ENCODE data around the gene LIME1.

Gene LIME1

DNA sequence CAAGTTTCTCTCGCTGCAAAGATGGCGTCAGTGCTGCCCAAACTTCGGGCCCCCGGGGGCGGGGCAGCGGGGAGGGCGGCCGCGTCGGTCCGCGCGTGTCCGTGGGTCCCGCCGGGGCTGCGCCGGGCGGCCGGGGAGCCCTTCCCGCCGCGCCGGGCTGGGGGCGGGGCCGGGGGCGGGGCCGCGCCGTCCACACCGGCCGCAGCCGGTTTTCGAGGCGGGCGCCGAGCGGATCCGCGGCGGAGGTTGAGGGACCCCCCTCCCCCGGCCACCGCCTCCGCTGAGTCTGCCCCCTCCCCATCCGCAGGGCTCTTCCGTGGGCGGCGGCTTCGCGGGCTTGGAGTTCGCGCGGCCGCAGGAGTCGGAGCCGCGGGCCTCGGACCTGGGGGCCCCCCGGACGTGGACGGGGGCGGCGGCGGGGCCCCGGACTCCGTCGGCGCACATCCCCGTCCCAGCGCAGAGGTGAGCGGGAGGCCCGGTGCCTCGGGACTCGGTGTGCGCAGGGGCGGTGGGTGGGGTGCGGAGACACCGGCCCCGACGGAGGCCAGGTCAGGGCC lies 3.7 kb downstream of the LIME1 start:
- Histone ChIP-seq H3K36me3 (ENCODE audit: control insufficient read depth in 1 of 2, insufficient read depth in 2 of 2, low read depth in 1 of 2, low read length in 2 of 2) (peaks cover 39 to 65% of the 10 kb centered on the region in 2 experiments), H2AFZ (ENCODE audit: low read depth, low read length) (no peak overlapping the region), H3K27ac (ENCODE audit: low read length, poor library complexity, severe bottlenecking) (peak overlapping the region; percentile 95), H3K4ac (ENCODE audit: low read depth in 1 of 2, low read length in 2 of 2) (peak overlapping the region; percentile 60 to 80), H2BK5ac (ENCODE audit: low read depth, low read length, poor library complexity, severe bottlenecking) (peak overlapping the region; percentile 84), H2BK12ac (ENCODE audit: low read length in 2 of 2) (peak overlapping the region; percentile 14 to 25), H3K27me3 (ENCODE audit: control insufficient read depth in 1 of 2, insufficient read depth in 1 of 2, low read length in 2 of 2) (no peaks in the 10 kb centered on the region), H3K9ac (ENCODE audit: low read length) (peak overlapping the region; percentile 88), H4K8ac (ENCODE audit: low read length) (peak overlapping the region; percentile 67), H4K91ac (ENCODE audit: low read length) (peak overlapping the region; percentile 90), H2AK5ac (ENCODE audit: low read length, severe bottlenecking) (peak overlapping the region; percentile 80), H3K18ac (ENCODE audit: low read depth in 1 of 2, low read length in 2 of 2) (peak overlapping the region; percentile 89 to 93), H3K4me2 (ENCODE audit: low read length, poor library complexity, severe bottlenecking) (peak overlapping the region; percentile 75), H3K4me1 (ENCODE audit: control insufficient read depth, insufficient read depth, low read depth, low read length) (peaks cover 40% of the 10 kb centered on the region), H2BK120ac (ENCODE audit: low read depth, low read length) (peak overlapping the region; percentile 90), H3K23ac (ENCODE audit: low read length in 2 of 2) (peak overlapping the region; percentile 21 to 93), H3K4me3 (ENCODE audit: insufficient read depth in 1 of 2, low read depth in 1 of 2, low read length in 2 of 2) (peak overlapping the region; percentile 78 to 86), H3K79me1 (replicated peaks; ENCODE audit: low read length, poor library complexity, severe bottlenecking) (peaks cover 9% of the 10 kb centered on the region), H3K14ac (ENCODE audit: low read length in 2 of 2) (peak overlapping the region in 1 of 2 experiments; percentile 94), H3K9me3 (ENCODE audit: control insufficient read depth, low read length) (no peaks in the 10 kb centered on the region), H2BK15ac (ENCODE audit: low read depth, poor library complexity, severe bottlenecking) (peak overlapping the region; percentile 52)
- DNase-seq: peak; percentile 38
- 1% methylated on average over 38 of the region's 80 CpGs for WGBS

GRCh38 chr20:63740627-63741353 lies 4.3 kb downstream of the LIME1 start:
- H3K14ac ChIP-seq (ENCODE audit: low read length in 2 of 2): peak overlapping the region in 1 of 2 experiments; percentile 94
- H3K4me2 ChIP-seq (ENCODE audit: low read length, poor library complexity, severe bottlenecking): peak overlapping the region; percentile 75
- H3K4ac ChIP-seq (ENCODE audit: low read depth in 1 of 2, low read length in 2 of 2): peak overlapping the region; percentile 60 to 66
- no peaks in the 10 kb centered on the region for H3K9me3 ChIP-seq (ENCODE audit: control insufficient read depth, low read length)
- peaks cover 40% of the 10 kb centered on the region for H3K4me1 ChIP-seq (ENCODE audit: control insufficient read depth, insufficient read depth, low read depth, low read length)
- H3K27ac ChIP-seq (ENCODE audit: low read length, poor library complexity, severe bottlenecking): peak overlapping the region; percentile 95
- peak overlapping the region in 1 of 2 experiments; percentile 93 for H3K23ac ChIP-seq (ENCODE audit: low read length in 2 of 2)
- H3K36me3 ChIP-seq (ENCODE audit: control insufficient read depth in 1 of 2, insufficient read depth in 2 of 2, low read depth in 1 of 2, low read length in 2 of 2): peaks cover 34 to 64% of the 10 kb centered on the region in 2 experiments
- H2AFZ ChIP-seq (ENCODE audit: low read depth, low read length): peak overlapping the region; percentile 42
- H2BK120ac ChIP-seq (ENCODE audit: low read depth, low read length): peak overlapping the region; percentile 90
- peak overlapping the region; percentile 89 to 93 for H3K18ac ChIP-seq (ENCODE audit: low read depth in 1 of 2, low read length in 2 of 2)
- no peaks in the 10 kb centered on the region for H3K27me3 ChIP-seq (ENCODE audit: control insufficient read depth in 1 of 2, insufficient read depth in 1 of 2, low read length in 2 of 2)
- H2BK5ac ChIP-seq (ENCODE audit: low read depth, low read length, poor library complexity, severe bottlenecking): peak overlapping the region; percentile 84
- under 1% methylated on average over 22 of the region's 29 CpGs for WGBS
- peak overlapping the region; percentile 52 for H2BK15ac ChIP-seq (ENCODE audit: low read depth, poor library complexity, severe bottlenecking)
- H2AK5ac ChIP-seq (ENCODE audit: low read length, severe bottlenecking): peak overlapping the region; percentile 80
- H4K91ac ChIP-seq (ENCODE audit: low read length): peak overlapping the region; percentile 90
- DNase-seq: peak; percentile 93
- peak overlapping the region; percentile 14 to 45 for H2BK12ac ChIP-seq (ENCODE audit: low read length in 2 of 2)
- peaks cover 9% of the 10 kb centered on the region for H3K79me1 ChIP-seq (replicated peaks; ENCODE audit: low read length, poor library complexity, severe bottlenecking)
- H3K9ac ChIP-seq (ENCODE audit: low read length): peak overlapping the region; percentile 88
- peak overlapping the region; percentile 78 to 86 for H3K4me3 ChIP-seq (ENCODE audit: insufficient read depth in 1 of 2, low read depth in 1 of 2, low read length in 2 of 2)
- peak overlapping the region; percentile 66 for H4K8ac ChIP-seq (ENCODE audit: low read length)

- WGBS: 34% methylated on average over 3 of the region's 6 CpGs
- Histone ChIP-seq H2BK120ac (ENCODE audit: low read depth, low read length) (no peak overlapping the region), H3K4me1 (ENCODE audit: control insufficient read depth, insufficient read depth, low read depth, low read length) (peaks cover 40% of the 10 kb centered on the region), H3K36me3 (ENCODE audit: control insufficient read depth in 1 of 2, insufficient read depth in 2 of 2, low read depth in 1 of 2, low read length in 2 of 2) (peaks cover 28 to 64% of the 10 kb centered on the region in 2 experiments), H3K27me3 (ENCODE audit: control insufficient read depth in 1 of 2, insufficient read depth in 1 of 2, low read length in 2 of 2) (no peaks in the 10 kb centered on the region), H4K91ac (ENCODE audit: low read length) (peak overlapping the region; percentile 4), H2AFZ (ENCODE audit: low read depth, low read length) (no peak overlapping the region), H3K4me2 (ENCODE audit: low read length, poor library complexity, severe bottlenecking) (peak overlapping the region; percentile 75), H3K14ac (ENCODE audit: low read length in 2 of 2) (peak overlapping the region in 1 of 2 experiments; percentile 67), H3K4ac (ENCODE audit: low read depth in 1 of 2, low read length in 2 of 2) (peak overlapping the region in 1 of 2 experiments; percentile 32), H3K9ac (ENCODE audit: low read length) (peak overlapping the region; percentile 88), H3K23ac (ENCODE audit: low read length in 2 of 2) (no peak overlapping the region), H2BK5ac (ENCODE audit: low read depth, low read length, poor library complexity, severe bottlenecking) (no peak overlapping the region), H3K4me3 (ENCODE audit: insufficient read depth in 1 of 2, low read depth in 1 of 2, low read length in 2 of 2) (peak overlapping the region; percentile 78 to 86), H3K79me1 (replicated peaks; ENCODE audit: low read length, poor library complexity, severe bottlenecking) (peaks cover 12% of the 10 kb centered on the region), H3K18ac (ENCODE audit: low read depth in 1 of 2, low read length in 2 of 2) (peak overlapping the region in 1 of 2 experiments; percentile 84), H3K9me3 (ENCODE audit: control insufficient read depth, low read length) (no peaks in the 10 kb centered on the region), H2BK15ac (ENCODE audit: low read depth, poor library complexity, severe bottlenecking) (no peak overlapping the region), H2AK5ac (ENCODE audit: low read length, severe bottlenecking) (peak overlapping the region; percentile 5), H3K27ac (ENCODE audit: low read length, poor library complexity, severe bottlenecking) (peak overlapping the region; percentile 83), H2BK12ac (ENCODE audit: low read length in 2 of 2) (peak overlapping the region in 1 of 2 experiments; percentile 84), H4K8ac (ENCODE audit: low read length) (no peak overlapping the region)
- DNase-seq: no peak
These were observed 4.9 kb downstream of the LIME1 start for GRCh38 chr20:63741354-63741675.

All from mesenchymal stem cell (in vitro differentiated cells and primary cell).